ENCODE results near the gene TTC23L. TPM values are rescaled to one million over a fixed set of nuclear protein-coding genes. Genes with fewer than 3 reads are reported as not detected.
A peak's percentile ranks its signal among the peaks of the same experiment; 100 is the strongest.

Gene TTC23L
- total and polyA plus RNA-seq, 2 experiments from 2014 or later = 2.2 to 2.3 TPM

- TF ChIP-seq ETS1 (IDR thresholded peaks at IDR 0.05) = no peak
- no peak for TF ChIP-seq EZH2 (IDR thresholded peaks at IDR 0.05; ENCODE audit: low read depth, unreplicated experiment)
- TF ChIP-seq ZNF114 (CRISPR knock-in tag; IDR thresholded peaks at IDR 0.05) = no peak
- no peak for TF ChIP-seq NANOG (IDR thresholded peaks at IDR 0.05; ENCODE audit: borderline replicate concordance)
- TF ChIP-seq POLR2AphosphoS5 (IDR thresholded peaks at IDR 0.05; ENCODE audit: low read depth) = no peak
- no peak for TF ChIP-seq EZH2phosphoT487 (IDR thresholded peaks at IDR 0.05; ENCODE audit: unreplicated experiment)
- no peak for TF ChIP-seq ZNF331 (CRISPR knock-in tag; IDR thresholded peaks at IDR 0.05; ENCODE audit: low read depth)
- TF ChIP-seq CTCF (conservative IDR thresholded peaks at IDR 0.05; ENCODE audit: low read depth in 2 of 2) = no peak
- TF ChIP-seq, protein P1, sequence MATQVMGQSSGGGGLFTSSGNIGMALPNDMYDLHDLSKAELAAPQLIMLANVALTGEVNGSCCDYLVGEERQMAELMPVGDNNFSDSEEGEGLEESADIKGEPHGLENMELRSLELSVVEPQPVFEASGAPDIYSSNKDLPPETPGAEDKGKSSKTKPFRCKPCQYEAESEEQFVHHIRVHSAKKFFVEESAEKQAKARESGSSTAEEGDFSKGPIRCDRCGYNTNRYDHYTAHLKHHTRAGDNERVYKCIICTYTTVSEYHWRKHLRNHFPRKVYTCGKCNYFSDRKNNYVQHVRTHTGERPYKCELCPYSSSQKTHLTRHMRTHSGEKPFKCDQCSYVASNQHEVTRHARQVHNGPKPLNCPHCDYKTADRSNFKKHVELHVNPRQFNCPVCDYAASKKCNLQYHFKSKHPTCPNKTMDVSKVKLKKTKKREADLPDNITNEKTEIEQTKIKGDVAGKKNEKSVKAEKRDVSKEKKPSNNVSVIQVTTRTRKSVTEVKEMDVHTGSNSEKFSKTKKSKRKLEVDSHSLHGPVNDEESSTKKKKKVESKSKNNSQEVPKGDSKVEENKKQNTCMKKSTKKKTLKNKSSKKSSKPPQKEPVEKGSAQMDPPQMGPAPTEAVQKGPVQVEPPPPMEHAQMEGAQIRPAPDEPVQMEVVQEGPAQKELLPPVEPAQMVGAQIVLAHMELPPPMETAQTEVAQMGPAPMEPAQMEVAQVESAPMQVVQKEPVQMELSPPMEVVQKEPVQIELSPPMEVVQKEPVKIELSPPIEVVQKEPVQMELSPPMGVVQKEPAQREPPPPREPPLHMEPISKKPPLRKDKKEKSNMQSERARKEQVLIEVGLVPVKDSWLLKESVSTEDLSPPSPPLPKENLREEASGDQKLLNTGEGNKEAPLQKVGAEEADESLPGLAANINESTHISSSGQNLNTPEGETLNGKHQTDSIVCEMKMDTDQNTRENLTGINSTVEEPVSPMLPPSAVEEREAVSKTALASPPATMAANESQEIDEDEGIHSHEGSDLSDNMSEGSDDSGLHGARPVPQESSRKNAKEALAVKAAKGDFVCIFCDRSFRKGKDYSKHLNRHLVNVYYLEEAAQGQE (IDR thresholded peaks at IDR 0.05; ENCODE audit: unreplicated experiment) = no peak
- no peak for TF ChIP-seq STAT1 (IDR thresholded peaks at IDR 0.05; ENCODE audit: unreplicated experiment)
Measured at GRCh38 chr5:34833090-34833489, 5.9 kb upstream of the TTC23L start (continued).

DNA sequence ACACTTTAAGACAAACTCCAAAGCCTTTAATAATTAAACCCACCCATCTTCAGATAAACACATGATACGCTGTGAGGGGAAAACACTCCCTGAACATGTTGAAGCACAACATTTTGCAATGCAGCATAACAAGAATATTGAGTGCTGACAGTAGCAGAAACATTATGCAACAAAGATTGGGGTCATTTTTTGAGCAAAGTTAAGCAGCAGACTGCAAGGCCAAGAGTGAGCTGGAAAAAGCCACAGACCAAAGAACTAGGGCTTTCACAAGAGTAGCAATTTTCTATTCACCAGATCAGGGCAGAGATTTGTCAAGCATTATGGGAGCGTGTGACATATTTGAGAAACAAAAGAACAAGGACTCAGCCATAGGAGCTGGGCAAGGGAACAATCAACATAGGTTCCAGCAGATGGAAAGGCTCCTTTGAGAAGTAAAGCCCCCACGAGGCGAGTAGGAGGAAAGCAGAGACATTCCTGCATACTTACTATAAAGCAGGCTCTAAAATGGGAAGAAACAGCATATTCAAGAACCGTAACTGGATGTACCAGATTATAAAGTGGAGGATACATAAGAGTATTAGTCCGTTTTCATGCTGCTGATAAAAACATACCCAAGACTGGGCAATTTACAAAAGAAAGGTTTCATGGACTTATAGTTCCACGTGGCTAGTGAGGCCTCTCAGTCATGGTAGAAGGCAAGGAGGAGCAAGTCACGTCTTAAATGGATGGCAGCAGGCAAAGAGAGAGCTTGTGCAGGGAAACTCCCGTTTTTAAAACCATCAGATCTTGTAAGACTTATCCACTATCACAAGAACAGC, 4.8 kb upstream of the TTC23L start:
- peak overlapping the region; percentile 30 for H3K27ac ChIP-seq (ENCODE audit: low read depth)
- peak; percentile 71 for DNase-seq (ENCODE audit: low spot score)
- H3K9me2 ChIP-seq (ENCODE audit: insufficient read depth) = no peaks in the 10 kb centered on the region
- no peak overlapping the region for H3K4me3 ChIP-seq
- H3K4me1 Mint-ChIP-seq = peaks cover 14% of the 10 kb centered on the region
- peaks cover 15% of the 10 kb centered on the region; the same call in 1 of the 2 replicates for H3F3A ChIP-seq (replicated peaks; ENCODE audit: low read depth)
- H3K4me1 ChIP-seq (ENCODE audit: insufficient read depth) = peaks cover 11% of the 10 kb centered on the region; the same call in 1 of the 2 replicates
- H3K36me3 Mint-ChIP-seq (ENCODE audit: low read depth) = peaks cover 55% of the 10 kb centered on the region
- H4K20me1 ChIP-seq (replicated peaks; ENCODE audit: insufficient read depth) = no peaks in the 10 kb centered on the region
- no peaks in the 10 kb centered on the region for H3K27me3 Mint-ChIP-seq (ENCODE audit: insufficient read depth, low read depth, poor library complexity)
- peaks cover 10% of the 10 kb centered on the region; the same call in 2 of the 3 replicates for H3K9me3 Mint-ChIP-seq
- no peak overlapping the region for H2AFZ ChIP-seq
- H3K27ac Mint-ChIP-seq = no peak overlapping the region
- no peak overlapping the region for H3K4me3 Mint-ChIP-seq
- H3K79me2 ChIP-seq (replicated peaks; ENCODE audit: insufficient read depth) = no peaks in the 10 kb centered on the region
- peaks cover 36% of the 10 kb centered on the region for H3K36me3 ChIP-seq (ENCODE audit: insufficient read depth)
- H3K4me2 ChIP-seq = no peak overlapping the region
- no peaks in the 10 kb centered on the region for H3K27me3 ChIP-seq (ENCODE audit: insufficient read depth)
- peak; percentile 13 for ATAC-seq
- TF ChIP-seq, protein P1 (IDR thresholded peaks at IDR 0.05; ENCODE audit: unreplicated experiment) = no peak
- TF ChIP-seq POLR2AphosphoS5 (IDR thresholded peaks at IDR 0.05; ENCODE audit: low read depth) = peak; percentile 26; the same call in 1 of the 2 replicates
